SU-DHL-6 (cell line): Measurements from ENCODE around the gene NKAPL.

Experiments used
- H2AFZ ChIP-seq: fragments of 200-600 bp; sonication (generic); 2 replicates; pipeline ENCODE4 v1.6.1; 2014; ENCODE audit warnings: low read depth, mild to moderate bottlenecking, moderate library complexity, mixed read lengths, antibody characterized with exemption, low read length; ENCODE audit not compliant: severe bottlenecking
- H3F3A ChIP-seq: fragments of 200-600 bp; shearing (Covaris generic); 2 replicates; pipeline ENCODE4 v1.6.0; 2016; ENCODE audit warnings: antibody characterized with exemption, mild to moderate bottlenecking; ENCODE audit not compliant: insufficient read depth
- H3K27ac ChIP-seq: fragments of 200-600 bp; sonication (generic); 2 replicates; pipeline ENCODE4 v1.5.1; 2016; ENCODE audit warnings: low read depth, mild to moderate bottlenecking, low read length, moderate library complexity, mixed read lengths
- H3K27me3 ChIP-seq: fragments of 200-600 bp; sonication (generic), shearing (Covaris generic); 2 replicates; pipeline ENCODE4 v1.6.0; 2014; ENCODE audit warnings: mild to moderate bottlenecking, low read length
- H3K36me3 ChIP-seq: fragments of 200-600 bp; sonication (generic); 2 replicates; pipeline ENCODE4 v1.6.1; 2014; ENCODE audit warnings: mild to moderate bottlenecking, low read length, mixed read lengths
- H3K4me2 ChIP-seq: fragments of 300-600, 200-600 bp; shearing (Covaris generic), sonication (generic); 2 replicates; pipeline ENCODE4 v1.6.0; 2014; ENCODE audit warnings: low read length, low read depth, mild to moderate bottlenecking; ENCODE audit not compliant: poor library complexity, severe bottlenecking
- H3K4me3 ChIP-seq: fragments of 200-600 bp; sonication (generic); 2 replicates; pipeline ENCODE4 v1.5.1; 2014; ENCODE audit warnings: antibody characterized with exemption, low read length, mild to moderate bottlenecking, mixed read lengths; ENCODE audit not compliant: insufficient read depth, poor library complexity, severe bottlenecking
- H3K79me2 ChIP-seq: fragments of 200-600 bp; sonication (generic); 2 replicates; pipeline ENCODE4 v1.6.1; 2014; ENCODE audit warnings: mild to moderate bottlenecking, low read length, moderate library complexity; ENCODE audit not compliant: insufficient read depth
- H3K9ac ChIP-seq: fragments of 200-600 bp; sonication (generic); 2 replicates; pipeline ENCODE4 v1.7.0; 2014; ENCODE audit warnings: mild to moderate bottlenecking, low read length
- H3K9me2 ChIP-seq: fragments of 200-600 bp; sonication (generic); replicated peaks from 2 replicates; pipeline ENCODE4 v1.6.1; 2014; ENCODE audit warnings: low read length; ENCODE audit not compliant: insufficient read depth
- H3K9me3 ChIP-seq: fragments of 200-600 bp; sonication (generic); 2 replicates; pipeline ENCODE4 v1.6.1; 2014; ENCODE audit warnings: low read length, mixed read lengths; ENCODE audit not compliant: insufficient read depth
- H4K20me1 ChIP-seq: fragments of 200-600 bp; sonication (generic); 2 replicates; pipeline ENCODE4 v1.6.1; 2014; ENCODE audit warnings: low read depth, mild to moderate bottlenecking, antibody characterized with exemption, low read length, moderate library complexity, mixed read lengths
- EZH2phosphoT487 ChIP-seq: fragments of 200-600 bp; sonication (generic), shearing (Covaris generic); conservative IDR thresholded peaks from 2 replicates; pipeline ENCODE4 v1.6.1; 2018; ENCODE audit warnings: mild to moderate bottlenecking, antibody characterized with exemption, low read length, moderate library complexity, mixed read lengths
- TF ChIP-seq, protein P1 (sequence below): fragments of 200-600 bp; sonication (generic); IDR thresholded peaks from one replicate; pipeline ENCODE4 v1.5.1; 2017; ENCODE audit warnings: antibody characterized with exemption, mild to moderate bottlenecking, low read length, moderate library complexity; ENCODE audit not compliant: insufficient read depth, poor library complexity, severe bottlenecking

The NKAPL gene

DNA sequence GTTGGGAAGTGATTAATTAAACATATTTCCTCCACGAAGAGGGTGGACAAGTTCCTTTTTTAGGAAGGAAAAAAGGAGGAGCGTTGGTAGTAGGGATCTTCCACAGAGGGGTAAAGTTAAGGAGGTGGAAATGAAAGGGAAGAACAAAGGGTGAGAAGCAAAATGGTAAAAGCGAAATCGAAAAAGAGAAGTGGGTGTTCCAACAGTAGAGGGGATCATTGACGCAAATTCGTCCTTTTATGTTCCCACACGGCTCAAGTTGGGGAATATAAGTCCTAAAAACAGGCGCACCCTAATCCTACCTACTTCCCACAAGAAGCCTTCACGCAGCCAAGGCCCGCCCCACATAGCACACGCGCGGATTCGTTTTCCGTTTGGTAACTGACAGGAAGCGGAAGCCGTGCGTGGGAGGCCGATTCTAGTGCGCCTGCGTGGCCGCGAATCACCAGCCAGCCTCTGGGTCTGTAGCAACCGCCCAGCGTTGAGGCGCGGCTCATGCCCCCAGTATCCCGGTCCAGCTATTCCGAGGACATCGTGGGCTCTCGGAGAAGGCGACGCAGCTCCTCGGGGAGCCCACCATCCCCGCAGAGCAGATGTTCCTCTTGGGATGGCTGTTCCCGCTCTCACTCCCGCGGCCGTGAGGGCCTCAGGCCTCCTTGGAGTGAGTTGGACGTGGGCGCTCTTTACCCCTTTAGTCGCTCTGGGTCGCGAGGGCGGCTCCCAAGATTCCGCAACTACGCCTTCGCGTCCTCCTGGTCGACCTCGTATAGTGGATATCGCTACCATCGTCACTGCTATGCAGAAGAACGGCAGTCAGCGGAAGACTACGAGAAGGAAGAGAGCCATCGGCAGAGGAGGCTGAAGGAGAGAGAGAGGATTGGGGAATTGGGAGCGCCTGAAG, at the start of gene NKAPL:
TSS of gene NKAPL (plus strand) at position 421 of the 901 bp plus-strand sequence. CDS start at position 496, 75 bp downstream.
- H3K4me3 ChIP-seq, result no peak within 1 kb of the TSS
- no peaks in the 10 kb centered on the region for H3K79me2 ChIP-seq
- no peaks in the 10 kb centered on the region for H3K9me2 ChIP-seq
- H4K20me1 ChIP-seq, result no peaks in the 10 kb centered on the region
- no peak within 1 kb of the TSS for H2AFZ ChIP-seq
- no peak within 1 kb of the TSS for H3K27ac ChIP-seq
- H3K27me3 ChIP-seq, result no peaks in the 10 kb centered on the region
- H3K9ac ChIP-seq, result no peak within 1 kb of the TSS
- TF ChIP-seq, protein P1, sequence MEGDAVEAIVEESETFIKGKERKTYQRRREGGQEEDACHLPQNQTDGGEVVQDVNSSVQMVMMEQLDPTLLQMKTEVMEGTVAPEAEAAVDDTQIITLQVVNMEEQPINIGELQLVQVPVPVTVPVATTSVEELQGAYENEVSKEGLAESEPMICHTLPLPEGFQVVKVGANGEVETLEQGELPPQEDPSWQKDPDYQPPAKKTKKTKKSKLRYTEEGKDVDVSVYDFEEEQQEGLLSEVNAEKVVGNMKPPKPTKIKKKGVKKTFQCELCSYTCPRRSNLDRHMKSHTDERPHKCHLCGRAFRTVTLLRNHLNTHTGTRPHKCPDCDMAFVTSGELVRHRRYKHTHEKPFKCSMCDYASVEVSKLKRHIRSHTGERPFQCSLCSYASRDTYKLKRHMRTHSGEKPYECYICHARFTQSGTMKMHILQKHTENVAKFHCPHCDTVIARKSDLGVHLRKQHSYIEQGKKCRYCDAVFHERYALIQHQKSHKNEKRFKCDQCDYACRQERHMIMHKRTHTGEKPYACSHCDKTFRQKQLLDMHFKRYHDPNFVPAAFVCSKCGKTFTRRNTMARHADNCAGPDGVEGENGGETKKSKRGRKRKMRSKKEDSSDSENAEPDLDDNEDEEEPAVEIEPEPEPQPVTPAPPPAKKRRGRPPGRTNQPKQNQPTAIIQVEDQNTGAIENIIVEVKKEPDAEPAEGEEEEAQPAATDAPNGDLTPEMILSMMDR, result no peak
- TF ChIP-seq EZH2phosphoT487, result no peak
- H3F3A ChIP-seq, result peaks cover under 1% of the 10 kb centered on the region; the same call in 1 of the 2 replicates
- H3K9me3 ChIP-seq, result no peaks in the 10 kb centered on the region
- no peaks in the 10 kb centered on the region for H3K36me3 ChIP-seq
- H3K4me2 ChIP-seq, result no peak within 1 kb of the TSS

DNA sequence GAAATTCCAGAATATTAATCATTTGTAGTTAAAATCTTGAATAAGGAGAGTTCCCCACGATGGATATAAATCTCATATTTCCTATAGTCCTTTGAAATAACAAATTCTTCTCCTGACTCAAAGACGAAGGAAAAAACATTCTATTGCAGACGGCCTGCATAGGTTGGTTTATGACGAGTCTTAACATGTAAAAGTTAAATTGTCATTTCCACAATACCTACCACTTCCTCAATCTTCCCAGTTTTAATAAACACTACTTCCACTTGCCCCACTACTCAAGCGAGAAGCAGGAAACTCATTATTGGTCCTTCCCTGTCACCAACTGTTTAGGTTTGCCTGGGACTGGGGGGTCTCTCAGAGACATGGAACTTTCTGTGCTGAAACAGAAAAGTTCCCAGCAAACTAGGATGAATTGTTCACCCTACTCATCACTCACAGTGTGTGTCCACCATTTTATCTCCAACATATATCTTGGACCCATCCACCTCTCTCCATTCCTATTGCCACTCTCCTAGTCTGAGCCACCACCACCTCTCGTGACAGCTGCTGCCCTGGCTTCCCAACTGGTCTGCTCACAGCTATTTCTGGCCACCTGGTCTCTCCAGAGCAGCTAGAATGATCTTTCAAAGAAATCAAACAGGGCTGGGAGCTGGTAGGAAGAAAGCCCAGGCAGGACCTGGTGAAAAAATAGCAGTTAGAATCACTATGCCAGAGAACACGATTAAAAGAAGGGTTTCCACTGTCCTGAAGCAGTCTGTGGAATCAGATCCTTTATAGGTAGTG, 49.2 kb upstream of the NKAPL start:
- no peaks in the 10 kb centered on the region for H3K9me2 ChIP-seq
- H3K36me3 ChIP-seq, result no peaks in the 10 kb centered on the region
- no peak overlapping the region for H3K4me3 ChIP-seq
- TF ChIP-seq EZH2phosphoT487, result no peak
- TF ChIP-seq, protein P1, result no peak
- H3F3A ChIP-seq, result no peaks in the 10 kb centered on the region
- H3K79me2 ChIP-seq, result no peaks in the 10 kb centered on the region
- H3K27ac ChIP-seq, result no peak overlapping the region
- H3K4me2 ChIP-seq, result no peak overlapping the region
- no peaks in the 10 kb centered on the region for H3K9me3 ChIP-seq
- H2AFZ ChIP-seq, result no peak overlapping the region
- peaks cover 7% of the 10 kb centered on the region; the same call in 1 of the 2 replicates for H3K27me3 ChIP-seq
- H3K9ac ChIP-seq, result no peak overlapping the region
- H4K20me1 ChIP-seq, result no peaks in the 10 kb centered on the region

DNA sequence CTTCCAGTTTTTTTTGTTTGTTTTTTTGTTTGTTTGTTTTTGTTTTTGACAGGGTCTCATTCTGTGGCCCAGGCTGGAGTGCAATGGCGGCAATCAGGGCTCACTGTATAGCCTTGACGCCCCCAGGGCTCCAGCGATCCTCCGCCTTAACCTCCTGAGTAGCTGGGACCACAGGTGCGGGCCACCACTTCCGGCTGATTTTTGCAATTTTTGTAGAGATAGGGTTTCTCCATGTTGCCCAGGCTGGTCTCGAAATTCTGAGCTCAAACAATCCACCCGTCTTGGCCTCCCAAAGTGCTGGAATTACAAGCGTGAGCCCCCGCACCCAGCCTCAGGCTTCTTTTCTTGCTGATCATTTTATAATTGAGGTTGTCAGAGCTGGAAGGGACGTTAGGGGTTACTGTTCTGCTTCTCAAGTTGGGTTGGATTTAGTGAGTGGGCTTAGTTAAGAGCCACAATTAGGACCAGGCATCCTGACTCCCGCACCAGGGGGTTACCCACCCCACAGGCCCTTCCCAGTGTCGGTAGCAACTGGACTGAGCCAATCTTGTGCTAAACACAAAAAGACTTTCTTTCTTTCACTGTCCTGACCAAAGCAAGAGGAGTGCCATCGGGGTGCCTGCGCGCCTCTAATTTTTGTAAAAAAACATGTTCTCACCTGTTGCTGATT, 47.1 kb upstream of the NKAPL start:
- no peak overlapping the region for H3K9ac ChIP-seq

More for the DNA sequence above, 47.1 kb upstream of the NKAPL start:
- H3K9me3 ChIP-seq, result no peaks in the 10 kb centered on the region
- no peaks in the 10 kb centered on the region for H3K79me2 ChIP-seq
- no peaks in the 10 kb centered on the region for H3K36me3 ChIP-seq
- H4K20me1 ChIP-seq, result no peaks in the 10 kb centered on the region
- H3K27me3 ChIP-seq, result peaks cover 4% of the 10 kb centered on the region; the same call in 1 of the 2 replicates
- H3K4me3 ChIP-seq, result no peak overlapping the region
- H2AFZ ChIP-seq, result no peak overlapping the region
- H3K4me2 ChIP-seq, result no peak overlapping the region
- H3K9me2 ChIP-seq, result no peaks in the 10 kb centered on the region
- no peak for TF ChIP-seq EZH2phosphoT487
- TF ChIP-seq, protein P1, result no peak
- H3F3A ChIP-seq, result no peaks in the 10 kb centered on the region
- H3K27ac ChIP-seq, result no peak overlapping the region
